ENCODE measurements around the gene NEO1.

Gene NEO1

DNA sequence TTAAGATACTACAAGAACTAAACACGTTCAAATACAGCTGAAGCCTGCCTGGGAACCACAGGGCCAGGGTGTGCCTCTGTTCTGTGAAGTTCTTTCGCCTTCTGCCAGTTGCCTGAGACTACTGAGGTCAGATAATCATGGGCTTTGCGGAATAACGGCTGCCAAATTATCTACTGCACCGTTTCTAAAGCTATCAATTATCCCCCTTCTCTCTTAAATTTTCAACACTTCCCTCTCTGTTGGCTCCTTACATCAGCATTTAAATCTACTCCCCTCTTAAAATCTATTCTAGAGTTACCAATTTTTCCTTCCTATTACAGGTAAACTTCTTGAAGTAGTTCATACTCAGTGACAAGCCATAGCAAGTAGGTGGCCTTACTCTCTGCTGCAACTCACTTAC lies 6.2 kb upstream of the NEO1 start:
- H3K4me3 ChIP-seq (replicated peaks; ENCODE audit: low read depth, low read length) = no peak overlapping the region
- DNase-seq (ENCODE audit: low read depth) = no peak
- TF ChIP-seq, protein P1, sequence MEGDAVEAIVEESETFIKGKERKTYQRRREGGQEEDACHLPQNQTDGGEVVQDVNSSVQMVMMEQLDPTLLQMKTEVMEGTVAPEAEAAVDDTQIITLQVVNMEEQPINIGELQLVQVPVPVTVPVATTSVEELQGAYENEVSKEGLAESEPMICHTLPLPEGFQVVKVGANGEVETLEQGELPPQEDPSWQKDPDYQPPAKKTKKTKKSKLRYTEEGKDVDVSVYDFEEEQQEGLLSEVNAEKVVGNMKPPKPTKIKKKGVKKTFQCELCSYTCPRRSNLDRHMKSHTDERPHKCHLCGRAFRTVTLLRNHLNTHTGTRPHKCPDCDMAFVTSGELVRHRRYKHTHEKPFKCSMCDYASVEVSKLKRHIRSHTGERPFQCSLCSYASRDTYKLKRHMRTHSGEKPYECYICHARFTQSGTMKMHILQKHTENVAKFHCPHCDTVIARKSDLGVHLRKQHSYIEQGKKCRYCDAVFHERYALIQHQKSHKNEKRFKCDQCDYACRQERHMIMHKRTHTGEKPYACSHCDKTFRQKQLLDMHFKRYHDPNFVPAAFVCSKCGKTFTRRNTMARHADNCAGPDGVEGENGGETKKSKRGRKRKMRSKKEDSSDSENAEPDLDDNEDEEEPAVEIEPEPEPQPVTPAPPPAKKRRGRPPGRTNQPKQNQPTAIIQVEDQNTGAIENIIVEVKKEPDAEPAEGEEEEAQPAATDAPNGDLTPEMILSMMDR (IDR thresholded peaks at IDR 0.05; ENCODE audit: low read length, missing control alignments) = no peak

DNA sequence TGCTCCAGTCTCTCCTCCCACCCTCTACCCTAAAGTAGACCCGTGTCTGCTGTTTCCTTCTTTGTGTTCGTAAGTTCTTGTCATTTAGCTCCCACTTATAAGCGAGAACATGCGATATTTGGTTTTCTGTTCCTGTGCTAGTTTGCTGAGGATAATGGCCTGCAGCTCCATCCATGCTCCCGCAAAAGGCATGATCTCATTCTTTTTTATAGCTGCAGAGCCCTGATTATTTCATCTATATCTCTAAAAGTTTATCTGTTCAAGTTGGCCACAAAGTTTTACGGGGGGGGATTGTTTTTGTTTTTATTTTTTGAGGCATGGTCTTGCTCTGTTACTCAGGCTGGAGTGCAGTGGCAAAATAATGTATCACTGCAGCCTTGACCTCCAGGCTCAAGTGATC lies 4.4 kb upstream of the NEO1 start:
- TF ChIP-seq, protein P1 (IDR thresholded peaks at IDR 0.05; ENCODE audit: low read length, missing control alignments) = no peak
- H3K4me3 ChIP-seq (replicated peaks; ENCODE audit: low read depth, low read length) = no peak overlapping the region
- DNase-seq (ENCODE audit: low read depth) = no peak

DNA sequence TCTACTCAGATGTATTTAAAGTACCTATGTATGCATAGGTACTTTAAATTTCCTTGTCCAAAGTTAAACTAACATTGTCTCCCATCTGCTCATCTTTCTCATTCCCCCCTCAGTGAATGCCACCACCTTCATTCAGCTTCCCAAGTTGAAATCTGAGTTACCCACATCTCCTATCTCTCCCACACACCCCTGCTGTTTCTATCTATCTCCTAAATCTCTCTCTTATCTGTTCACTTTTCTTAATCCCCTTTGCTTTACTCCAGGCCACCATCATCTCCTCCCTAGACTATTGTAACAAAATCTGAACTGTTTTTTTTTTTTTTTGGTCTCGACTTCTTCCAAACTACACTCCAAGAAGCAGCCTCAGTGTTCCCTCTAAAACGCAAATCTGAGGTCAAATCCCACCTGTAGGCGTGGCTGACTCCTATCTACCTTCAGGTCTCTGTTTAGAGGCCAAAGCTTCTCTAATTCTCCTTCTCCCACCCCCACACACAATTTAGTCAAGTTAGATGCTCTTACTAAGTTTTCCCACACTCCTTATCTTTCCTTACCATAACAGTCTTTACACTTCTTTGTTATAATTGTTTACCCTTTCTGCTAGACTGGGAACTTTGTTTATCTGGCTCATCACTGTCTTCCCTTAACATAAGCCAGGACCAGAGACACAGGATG lies 3.5 kb upstream of the NEO1 start:
- no peak overlapping the region for H3K4me3 ChIP-seq (replicated peaks; ENCODE audit: low read depth, low read length)
- TF ChIP-seq, protein P1 (IDR thresholded peaks at IDR 0.05; ENCODE audit: low read length, missing control alignments) = no peak
- DNase-seq (ENCODE audit: low read depth) = no peak

DNA sequence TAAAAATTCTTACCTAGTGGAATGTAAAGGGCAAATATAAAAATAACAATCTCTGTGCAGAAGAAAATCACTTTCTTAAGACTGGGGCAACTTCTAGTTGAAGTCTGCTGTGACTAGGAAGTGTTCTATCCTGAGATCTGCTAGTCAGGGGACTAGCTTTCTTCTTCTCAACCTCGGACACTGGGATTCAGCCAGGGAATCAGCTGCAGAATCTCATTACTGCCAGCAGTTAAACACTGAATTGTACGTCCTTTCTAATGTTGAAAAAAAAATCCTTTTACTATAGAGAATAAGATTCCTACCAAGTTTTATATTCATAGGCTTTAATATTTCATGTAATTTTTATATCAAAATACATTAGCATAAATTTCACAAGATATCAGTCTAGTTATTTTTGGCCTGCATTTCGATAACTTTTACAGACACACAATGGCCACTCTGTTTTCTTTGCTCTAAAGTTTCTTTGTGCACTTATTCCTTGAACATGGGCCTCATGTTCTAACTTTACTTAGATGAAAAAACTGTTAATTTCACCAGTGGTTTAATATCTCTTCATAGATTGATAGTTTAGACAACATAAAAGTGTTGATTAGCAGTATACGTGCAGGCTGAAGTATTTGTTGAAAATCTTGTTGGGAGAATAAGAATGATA lies 2.6 kb upstream of the NEO1 start:
- TF ChIP-seq, protein P1 (IDR thresholded peaks at IDR 0.05; ENCODE audit: low read length, missing control alignments) = no peak
- DNase-seq (ENCODE audit: low read depth) = no peak
- no peak overlapping the region for H3K4me3 ChIP-seq (replicated peaks; ENCODE audit: low read depth, low read length)

DNA sequence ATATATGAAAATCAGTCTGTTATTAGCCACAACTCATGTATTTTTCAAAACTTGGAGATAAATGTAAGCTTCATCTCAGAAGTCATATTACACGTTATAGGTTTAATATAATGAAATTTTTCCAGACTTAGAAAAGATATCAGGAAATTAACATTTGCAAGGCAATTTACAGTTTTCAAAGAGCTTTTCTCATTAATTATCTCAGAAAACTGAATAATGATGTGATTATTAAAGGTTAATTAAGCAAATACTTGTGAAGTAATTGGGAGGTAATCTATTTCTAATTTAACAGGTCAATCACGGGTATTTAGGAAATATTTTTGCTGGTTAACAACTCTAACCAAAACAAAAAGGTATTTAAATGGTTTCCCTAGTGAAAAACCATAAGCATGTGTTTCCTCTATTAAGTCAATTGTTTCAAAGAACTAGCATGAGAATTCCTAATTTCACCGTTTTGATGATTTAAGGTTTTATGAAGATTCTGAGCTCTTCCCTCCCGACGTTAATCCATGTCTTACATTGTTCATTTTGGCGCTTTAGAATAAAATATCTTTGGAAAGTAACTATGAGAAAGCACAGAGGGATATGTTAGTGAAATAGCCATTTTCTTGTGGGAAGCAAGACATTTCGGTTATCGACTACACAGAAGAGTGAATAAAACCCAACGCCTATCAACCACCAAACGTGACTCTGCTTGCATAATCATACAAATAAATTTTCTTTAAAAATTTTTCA lies 1.5 kb upstream of the NEO1 start:
- no peak for DNase-seq (ENCODE audit: low read depth)
- TF ChIP-seq, protein P1 (IDR thresholded peaks at IDR 0.05; ENCODE audit: low read length, missing control alignments) = no peak
- H3K4me3 ChIP-seq (replicated peaks; ENCODE audit: low read depth, low read length) = peak overlapping the region; percentile 69

DNA sequence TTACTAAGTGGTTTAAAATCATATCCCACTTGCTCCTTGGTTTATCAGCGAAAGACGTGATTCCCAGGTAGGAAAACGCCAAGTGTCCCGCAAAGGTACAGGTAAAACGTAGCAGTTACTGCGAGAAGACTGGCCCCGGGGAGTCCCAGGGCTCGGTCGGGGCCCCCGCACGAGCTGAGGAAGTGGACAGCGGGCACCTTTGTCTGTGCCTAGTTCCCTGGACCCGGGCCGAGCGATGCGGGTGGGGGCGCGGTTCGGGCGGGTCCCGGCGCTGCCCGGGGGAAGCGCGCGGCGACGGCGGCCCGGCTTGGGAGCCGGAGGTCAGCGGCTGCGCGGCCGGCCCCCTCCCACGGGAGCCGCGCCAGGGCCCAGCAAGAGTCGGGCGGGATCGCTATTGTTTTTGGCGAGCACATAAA lies 864 bp upstream of the NEO1 start:
- TF ChIP-seq, protein P1 (IDR thresholded peaks at IDR 0.05; ENCODE audit: low read length, missing control alignments) = no peak
- no peak for DNase-seq (ENCODE audit: low read depth)

More for the DNA sequence above, 864 bp upstream of the NEO1 start:
- peak overlapping the region; percentile 69 for H3K4me3 ChIP-seq (replicated peaks; ENCODE audit: low read depth, low read length)

Data from fibroblast of pulmonary artery (primary cell).